Fibroblast of the aortic adventitia (primary cell): Measurements from ENCODE around the gene GRIN3A. TPM values are rescaled to one million over a fixed set of nuclear protein-coding genes. Genes with fewer than 3 reads are reported as not detected.

ENCODE experiments used
- DNase-seq: peaks from one replicate; pipeline ENCODE4 v3.0.0-alpha.2; 2010; ENCODE audit warnings: low read depth
- H3K4me3 ChIP-seq: 2 replicates; pipeline ENCODE4 v1.5.1; 2011; ENCODE audit warnings: low read depth, mild to moderate bottlenecking, control low read depth, low read length, moderate library complexity
- total RNA-seq: library from RNA; depleted of rRNA; stranded (reverse); fragments of >200 nt; gene quantifications from 2 replicates; pipeline ENCODE4 v1.2.3, GENCODE V29; 2012; ENCODE audit warnings: low replicate concordance
- TF ChIP-seq, protein P1 (sequence below): IDR thresholded peaks from 2 replicates; pipeline ENCODE4 v1.5.1; 2011; ENCODE audit warnings: mild to moderate bottlenecking, low read length, control low read depth, inconsistent platforms; ENCODE audit not compliant: insufficient read depth

Gene GRIN3A
- total RNA-seq, 1 donor = 0.09 TPM

DNA sequence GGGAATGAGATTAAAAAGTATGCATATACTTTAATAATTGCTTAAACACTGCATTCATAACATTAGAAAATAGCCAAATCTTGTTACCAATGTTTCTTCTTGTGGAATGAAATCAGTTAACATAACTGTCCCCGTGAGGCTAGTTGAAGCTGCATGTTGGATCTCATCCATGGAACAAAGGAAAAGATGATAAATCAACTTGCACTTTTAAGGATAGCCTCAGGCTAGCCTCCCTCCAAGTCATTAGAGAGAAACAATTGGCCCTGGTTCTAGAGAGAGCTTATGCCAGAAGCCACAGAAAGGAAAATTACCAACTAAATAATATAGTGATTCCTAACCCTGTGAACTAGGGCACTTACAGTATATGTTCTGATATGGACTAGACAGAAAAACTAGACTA is 66.9 kb downstream of the GRIN3A start:
- no peak for DNase-seq
- no peak overlapping the region for H3K4me3 ChIP-seq
- TF ChIP-seq, protein P1, sequence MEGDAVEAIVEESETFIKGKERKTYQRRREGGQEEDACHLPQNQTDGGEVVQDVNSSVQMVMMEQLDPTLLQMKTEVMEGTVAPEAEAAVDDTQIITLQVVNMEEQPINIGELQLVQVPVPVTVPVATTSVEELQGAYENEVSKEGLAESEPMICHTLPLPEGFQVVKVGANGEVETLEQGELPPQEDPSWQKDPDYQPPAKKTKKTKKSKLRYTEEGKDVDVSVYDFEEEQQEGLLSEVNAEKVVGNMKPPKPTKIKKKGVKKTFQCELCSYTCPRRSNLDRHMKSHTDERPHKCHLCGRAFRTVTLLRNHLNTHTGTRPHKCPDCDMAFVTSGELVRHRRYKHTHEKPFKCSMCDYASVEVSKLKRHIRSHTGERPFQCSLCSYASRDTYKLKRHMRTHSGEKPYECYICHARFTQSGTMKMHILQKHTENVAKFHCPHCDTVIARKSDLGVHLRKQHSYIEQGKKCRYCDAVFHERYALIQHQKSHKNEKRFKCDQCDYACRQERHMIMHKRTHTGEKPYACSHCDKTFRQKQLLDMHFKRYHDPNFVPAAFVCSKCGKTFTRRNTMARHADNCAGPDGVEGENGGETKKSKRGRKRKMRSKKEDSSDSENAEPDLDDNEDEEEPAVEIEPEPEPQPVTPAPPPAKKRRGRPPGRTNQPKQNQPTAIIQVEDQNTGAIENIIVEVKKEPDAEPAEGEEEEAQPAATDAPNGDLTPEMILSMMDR = no peak

DNA sequence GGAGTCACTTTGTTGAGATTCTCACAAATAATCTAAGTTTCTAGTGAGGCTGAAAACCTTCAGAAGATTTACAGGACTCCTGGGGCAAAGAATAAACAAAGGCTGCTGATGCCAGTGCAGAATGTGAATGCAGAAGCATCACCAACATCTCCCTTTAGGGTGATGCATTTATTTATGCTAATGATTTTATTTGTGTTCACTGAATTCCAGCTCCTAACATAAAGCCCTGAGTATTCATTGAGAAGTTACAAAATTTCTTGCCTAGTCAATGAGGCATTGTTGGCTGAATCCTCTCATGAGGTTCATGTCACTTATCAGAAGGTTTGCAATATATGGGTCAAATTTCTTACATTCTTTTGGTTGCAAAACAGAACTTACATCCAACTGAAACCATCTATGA is 70.0 kb downstream of the GRIN3A start:
- no peak for DNase-seq
- TF ChIP-seq, protein P1 = no peak
- no peak overlapping the region for H3K4me3 ChIP-seq

GRCh38 chr9:101664453-101664852 is 74.0 kb downstream of the GRIN3A start:
- DNase-seq = no peak
- TF ChIP-seq, protein P1 = no peak
- H3K4me3 ChIP-seq = no peak overlapping the region

DNA sequence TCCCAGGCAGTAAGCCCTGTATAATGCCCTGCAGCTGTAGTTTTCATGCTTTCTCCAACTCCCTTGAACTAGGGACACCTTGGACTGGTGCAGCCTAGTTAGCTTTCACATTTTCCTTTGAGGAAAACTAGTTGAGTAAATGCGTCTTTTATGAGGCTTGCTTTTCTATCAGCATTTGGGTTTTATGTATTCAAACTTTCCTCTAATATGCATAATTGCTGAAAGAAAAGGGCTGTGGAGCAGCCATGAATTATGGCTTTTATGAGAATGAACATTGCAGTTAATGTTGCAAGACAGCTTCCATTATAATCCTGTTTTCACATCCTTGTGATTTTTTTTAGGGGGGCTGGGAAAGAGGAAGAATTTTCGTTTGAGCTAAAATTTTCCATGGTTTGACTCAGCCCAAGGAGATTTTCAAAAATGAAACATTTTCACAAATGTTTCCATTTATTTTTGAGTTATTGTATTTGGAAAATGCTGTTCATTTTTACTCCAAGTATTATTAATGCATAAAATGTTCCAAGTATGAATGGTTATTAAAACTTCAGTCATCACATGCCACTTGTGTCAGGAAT is 85.8 kb downstream of the GRIN3A start:
- TF ChIP-seq, protein P1 = no peak
- no peak for DNase-seq
- H3K4me3 ChIP-seq = no peak overlapping the region

DNA sequence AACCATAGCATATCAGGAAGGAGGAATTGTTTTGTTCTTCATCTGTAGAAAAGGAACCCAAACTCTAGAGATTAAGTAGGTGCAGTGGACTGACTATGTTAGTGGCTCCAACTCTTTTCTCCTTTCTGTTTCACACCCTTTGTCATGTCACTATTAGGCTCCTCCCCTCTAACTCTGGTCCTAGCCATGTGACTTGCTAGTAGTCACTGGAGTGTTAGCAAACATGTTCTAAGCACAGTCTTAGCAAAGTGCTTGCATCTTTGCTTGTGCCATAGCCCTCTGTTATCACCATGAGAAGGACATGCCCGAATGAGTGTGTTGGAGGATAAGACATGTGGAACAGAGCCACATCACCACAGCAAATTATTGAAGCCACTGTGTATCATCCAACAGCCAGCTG is 88.3 kb downstream of the GRIN3A start:
- DNase-seq = no peak
- TF ChIP-seq, protein P1 = no peak
- H3K4me3 ChIP-seq = no peak overlapping the region

- TF ChIP-seq, protein P1 = no peak
- no peak overlapping the region for H3K4me3 ChIP-seq
- DNase-seq = no peak
These were observed 90.0 kb downstream of the GRIN3A start for GRCh38 chr9:101648493-101648892.

GRCh38 chr9:101639785-101640665 is 98.4 kb downstream of the GRIN3A start:
- no peak overlapping the region for H3K4me3 ChIP-seq
- DNase-seq = no peak
- TF ChIP-seq, protein P1 = no peak
